ENCODE results near the gene REC8.

DNA sequence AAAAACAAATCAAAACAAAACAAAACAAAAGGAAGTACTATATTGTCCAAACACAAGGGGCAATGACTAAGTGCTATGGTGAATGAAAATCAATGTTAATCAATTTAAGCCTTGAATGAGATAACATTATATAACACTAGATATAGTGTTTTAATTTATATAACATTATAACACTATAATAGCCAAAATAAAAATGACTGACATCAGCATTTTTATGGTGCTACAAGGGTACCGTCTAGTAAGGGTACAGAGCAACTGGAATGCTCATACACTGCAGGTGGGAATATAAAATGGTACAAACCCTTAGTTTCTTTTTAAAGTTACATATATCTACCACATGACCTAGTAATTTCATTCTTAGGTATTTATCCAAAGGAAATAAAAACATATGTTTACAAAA, 54.6 kb downstream of the REC8 start:
- TF ChIP-seq CTCF (IDR thresholded peaks at IDR 0.05; ENCODE audit: low read depth, low read length, missing input control): no peak
- no peak for TF ChIP-seq MAX (IDR thresholded peaks at IDR 0.05)
- TF ChIP-seq TAF1 (conservative IDR thresholded peaks at IDR 0.05): no peak
- no peak for TF ChIP-seq JUND (IDR thresholded peaks at IDR 0.05)
- no peak for TF ChIP-seq YY1 (IDR thresholded peaks at IDR 0.05)
- no peak for TF ChIP-seq HNF4G (IDR thresholded peaks at IDR 0.05)
- TF ChIP-seq RAD21 (IDR thresholded peaks at IDR 0.05): no peak
- no peak for TF ChIP-seq REST (IDR thresholded peaks at IDR 0.05)
- no peak for TF ChIP-seq ZBTB33 (IDR thresholded peaks at IDR 0.05)
- no peak for TF ChIP-seq GABPA (IDR thresholded peaks at IDR 0.05 in 1 of 2, conservative IDR thresholded peaks at IDR 0.05 in 1 of 2)
- TF ChIP-seq ATF3 (IDR thresholded peaks at IDR 0.05): no peak
- TF ChIP-seq NR2F2 (IDR thresholded peaks at IDR 0.05): no peak
